GM18517 (cell line): ENCODE measurements around the gene VAV2.
"Not testable (repeated sequence)": the region's sequence is repeated elsewhere in the genome, so short reads cannot be mapped to it uniquely, and the experiment has no call there.

ENCODE experiments used
- ATAC-seq: cut with Tn5 transposase; IDR thresholded peaks from one replicate; pipeline ENCODE4 v1.9.1; 2021; ENCODE audit warnings: mild to moderate bottlenecking, moderate library complexity; ENCODE audit not compliant: unreplicated experiment

Gene VAV2

GRCh38 chr9:133778336-133779013 lies 213.6 kb downstream of the VAV2 start:
- no peak for ATAC-seq

- no peak for ATAC-seq
Measured at GRCh38 chr9:133777871-133778270, 214.3 kb downstream of the VAV2 start.

GRCh38 chr9:133777068-133777791 lies 214.9 kb downstream of the VAV2 start:
- ATAC-seq = no peak

GRCh38 chr9:133775951-133776905 lies 215.9 kb downstream of the VAV2 start:
- no peak for ATAC-seq

- no peak for ATAC-seq
Measured at GRCh38 chr9:133775291-133775690, 216.8 kb downstream of the VAV2 start.

GRCh38 chr9:133774799-133775198 lies 217.3 kb downstream of the VAV2 start:
- ATAC-seq = no peak

GRCh38 chr9:133773889-133774655 lies 218.1 kb downstream of the VAV2 start:
- ATAC-seq = no peak

GRCh38 chr9:133772581-133772980 lies 219.5 kb downstream of the VAV2 start:
- no peak for ATAC-seq

GRCh38 chr9:133771486-133772482 lies 220.3 kb downstream of the VAV2 start:
- no peak for ATAC-seq

GRCh38 chr9:133770076-133770777 lies 221.9 kb downstream of the VAV2 start:
- ATAC-seq = no peak

GRCh38 chr9:133769511-133770075 lies 222.5 kb downstream of the VAV2 start:
- ATAC-seq = no peak

GRCh38 chr9:133768859-133769510 lies 223.1 kb downstream of the VAV2 start:
- no peak for ATAC-seq

GRCh38 chr9:133768371-133768858 lies 223.7 kb downstream of the VAV2 start:
- no peak for ATAC-seq

GRCh38 chr9:133767625-133768024 lies 224.5 kb downstream of the VAV2 start:
- ATAC-seq = no peak

- no peak for ATAC-seq
Measured at GRCh38 chr9:133767008-133767407, 225.1 kb downstream of the VAV2 start.

GRCh38 chr9:133766234-133766633 lies 225.9 kb downstream of the VAV2 start:
- not testable (repeated sequence) for ATAC-seq

- no peak for ATAC-seq
Measured at GRCh38 chr9:133763272-133764183, 228.6 kb downstream of the VAV2 start.
